HG03066 (cell line): ENCODE measurements around the gene EFEMP2.

Experiments used
- ATAC-seq: cut with Tn5 transposase; IDR thresholded peaks from one replicate; pipeline ENCODE4 v1.9.1; 2021; ENCODE audit warnings: low read depth; ENCODE audit not compliant: unreplicated experiment

EFEMP2 gene

GRCh38 chr11:65867284-65868071, 5.1 kb downstream of the EFEMP2 start:
- no peak for ATAC-seq

- no peak for ATAC-seq
Measured at GRCh38 chr11:65866509-65867283, 5.9 kb downstream of the EFEMP2 start.

- no peak for ATAC-seq
Measured at GRCh38 chr11:65865550-65866172, 6.9 kb downstream of the EFEMP2 start.

GRCh38 chr11:65864706-65865471, 7.7 kb downstream of the EFEMP2 start:
- no peak for ATAC-seq

GRCh38 chr11:65863889-65864705, 8.5 kb downstream of the EFEMP2 start:
- ATAC-seq = no peak

GRCh38 chr11:65862941-65863888, 9.4 kb downstream of the EFEMP2 start:
- ATAC-seq = no peak

- no peak for ATAC-seq
Measured at GRCh38 chr11:65862191-65862735, 10.3 kb downstream of the EFEMP2 start.

GRCh38 chr11:65861533-65862183, 10.9 kb downstream of the EFEMP2 start:
- ATAC-seq = no peak

- ATAC-seq = no peak
Measured at GRCh38 chr11:65861165-65861505, 11.5 kb downstream of the EFEMP2 start.

GRCh38 chr11:65860278-65861164, 12.1 kb downstream of the EFEMP2 start, which contains the start of gene MUS81:
TSS of gene MUS81 (plus strand) at chr11:65860433. CDS start at chr11:65860754, 321 bp downstream.
- no peak for ATAC-seq

GRCh38 chr11:65859812-65860277, 12.8 kb downstream of the EFEMP2 start:
- ATAC-seq = no peak

- ATAC-seq = peak; percentile 52
Measured at GRCh38 chr11:65859095-65859811, 13.3 kb downstream of the EFEMP2 start.

GRCh38 chr11:65858681-65859087, 13.9 kb downstream of the EFEMP2 start:
- ATAC-seq = no peak

GRCh38 chr11:65857853-65858680, 14.5 kb downstream of the EFEMP2 start, which contains the start of gene CFL1:
TSS of gene CFL1 (minus strand) at chr11:65858180. CDS start at chr11:65858099, 81 bp downstream.
- peak; percentile 46 for ATAC-seq

- peak; percentile 1 for ATAC-seq
Measured at GRCh38 chr11:65857500-65857852, 15.1 kb downstream of the EFEMP2 start.
